Coronary artery (tissue), 2 donors: Measurements from ENCODE around the gene ARHGEF6.

Experiments used
- DNase-seq: peaks from one replicate; pipeline ENCODE4 v3.0.0-alpha.2; 2017; ENCODE audit warnings: low spot score
- H3K27ac ChIP-seq, 2 donors: fragments of 200-600 bp; sonication (generic); one replicate each; pipeline ENCODE4 v1.5.1; 2016 to 2019
- H3K4me3 ChIP-seq: fragments of 200-600 bp; sonication (generic); 2 replicates; pipeline ENCODE4 v1.5.1; 2016; ENCODE audit warnings: mild to moderate bottlenecking, moderate library complexity
- TF ChIP-seq, protein P1 (sequence below): fragments of 200-600 bp; sonication (generic); IDR thresholded peaks from one replicate; pipeline ENCODE4 v1.5.1; 2019; ENCODE audit warnings: antibody characterized with exemption

Gene ARHGEF6

DNA sequence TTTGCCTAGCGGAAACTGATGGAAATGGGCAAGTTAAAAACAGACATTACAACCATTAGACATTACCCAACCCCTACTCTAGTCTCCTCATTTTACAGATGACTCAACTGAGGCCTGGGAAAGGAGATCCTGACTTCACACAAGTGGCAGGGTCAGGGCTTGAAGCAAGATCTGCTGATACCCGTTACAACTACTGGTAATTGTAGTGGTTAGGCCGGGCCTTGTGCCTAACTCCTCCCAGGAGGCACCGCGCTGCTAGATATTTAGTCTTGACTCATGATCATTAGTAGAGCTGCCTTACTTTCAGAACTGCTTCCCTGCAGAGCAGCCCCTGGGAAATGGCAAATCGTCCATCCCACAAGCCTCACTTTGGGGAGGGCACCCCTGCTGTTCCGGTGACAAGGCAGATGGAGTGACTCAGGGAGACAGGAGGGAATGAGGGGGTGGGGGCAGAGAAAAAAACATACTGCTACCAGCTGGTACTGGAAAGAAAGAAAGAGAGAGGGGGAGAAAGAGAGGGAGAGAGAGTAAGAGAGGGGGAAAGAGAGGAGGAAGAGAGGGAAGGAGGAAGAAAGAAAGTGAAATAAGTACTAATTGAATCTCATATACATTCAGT, 12.2 kb downstream of the ARHGEF6 start:
- Histone ChIP-seq H3K27ac (peak overlapping the region; percentile 64 to 97), H3K4me3 (peak overlapping the region; percentile 85)
- TF ChIP-seq, protein P1, sequence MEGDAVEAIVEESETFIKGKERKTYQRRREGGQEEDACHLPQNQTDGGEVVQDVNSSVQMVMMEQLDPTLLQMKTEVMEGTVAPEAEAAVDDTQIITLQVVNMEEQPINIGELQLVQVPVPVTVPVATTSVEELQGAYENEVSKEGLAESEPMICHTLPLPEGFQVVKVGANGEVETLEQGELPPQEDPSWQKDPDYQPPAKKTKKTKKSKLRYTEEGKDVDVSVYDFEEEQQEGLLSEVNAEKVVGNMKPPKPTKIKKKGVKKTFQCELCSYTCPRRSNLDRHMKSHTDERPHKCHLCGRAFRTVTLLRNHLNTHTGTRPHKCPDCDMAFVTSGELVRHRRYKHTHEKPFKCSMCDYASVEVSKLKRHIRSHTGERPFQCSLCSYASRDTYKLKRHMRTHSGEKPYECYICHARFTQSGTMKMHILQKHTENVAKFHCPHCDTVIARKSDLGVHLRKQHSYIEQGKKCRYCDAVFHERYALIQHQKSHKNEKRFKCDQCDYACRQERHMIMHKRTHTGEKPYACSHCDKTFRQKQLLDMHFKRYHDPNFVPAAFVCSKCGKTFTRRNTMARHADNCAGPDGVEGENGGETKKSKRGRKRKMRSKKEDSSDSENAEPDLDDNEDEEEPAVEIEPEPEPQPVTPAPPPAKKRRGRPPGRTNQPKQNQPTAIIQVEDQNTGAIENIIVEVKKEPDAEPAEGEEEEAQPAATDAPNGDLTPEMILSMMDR = no peak
- no peak for DNase-seq

DNA sequence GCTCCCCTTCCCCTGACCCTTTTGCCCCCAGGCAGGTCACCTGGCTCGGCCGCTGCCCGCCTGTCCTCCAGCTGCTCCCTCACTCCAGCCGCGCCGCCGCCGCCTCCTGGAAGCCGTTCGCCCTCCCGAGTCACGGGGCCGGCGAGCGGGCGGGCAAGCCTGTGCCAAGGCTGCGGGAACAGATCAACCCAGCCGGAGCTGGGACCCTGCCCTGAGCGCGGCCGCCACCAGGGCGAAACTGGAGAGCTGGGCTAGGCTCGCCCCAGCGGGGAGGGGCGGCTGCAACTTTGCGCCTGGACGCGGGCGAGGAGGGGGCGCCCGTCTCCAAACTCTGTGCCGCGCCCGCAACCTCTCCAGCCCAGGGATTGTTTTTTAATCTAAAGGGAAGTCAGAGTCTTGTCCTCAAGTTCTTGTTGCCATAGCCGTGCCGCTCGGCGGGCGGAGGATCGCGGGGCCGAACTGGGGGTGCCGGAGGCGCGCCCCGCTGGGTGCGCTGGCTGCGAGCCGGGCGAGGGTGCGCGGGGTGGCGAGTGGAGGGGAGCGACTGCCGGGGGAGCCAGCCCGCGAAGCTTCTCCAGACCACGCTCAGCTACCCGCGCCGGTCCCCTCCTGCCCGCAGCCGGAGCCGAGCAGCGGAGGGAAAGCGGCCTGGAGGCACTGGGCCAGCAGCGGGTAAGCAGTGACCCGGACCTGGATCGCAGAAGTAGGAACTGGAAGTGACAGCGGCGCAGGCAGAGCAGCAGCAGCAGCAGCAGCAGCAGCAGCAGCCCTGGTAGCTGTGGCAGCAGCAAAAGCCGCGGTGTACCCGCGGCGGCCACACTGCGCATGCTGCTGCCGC, 13.4 kb downstream of the ARHGEF6 start:
- peak overlapping the region; percentile 85 for H3K4me3 ChIP-seq
- TF ChIP-seq, protein P1 = no peak
- H3K27ac ChIP-seq = peak overlapping the region; percentile 93 to 97
- DNase-seq = peak; percentile 85

DNA sequence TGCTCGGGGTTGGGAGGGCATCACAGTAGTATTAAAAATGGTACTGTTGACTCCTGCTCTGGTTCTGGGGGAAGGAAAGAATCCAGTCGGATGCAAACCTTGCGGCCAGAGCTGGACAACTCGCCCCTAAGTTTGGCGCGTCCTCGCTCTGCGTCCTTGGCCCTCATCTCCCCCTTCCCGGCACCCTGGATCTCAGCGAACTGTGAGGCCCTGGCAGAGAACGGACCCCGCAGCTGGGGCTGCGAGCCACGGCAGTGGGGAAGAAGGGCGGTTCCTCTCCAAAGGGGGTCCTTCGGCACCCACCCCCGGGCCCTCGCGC, 14.0 kb downstream of the ARHGEF6 start:
- no peak for DNase-seq
- peak overlapping the region; percentile 93 to 97 for H3K27ac ChIP-seq
- TF ChIP-seq, protein P1 = no peak
- H3K4me3 ChIP-seq = peak overlapping the region; percentile 85

DNA sequence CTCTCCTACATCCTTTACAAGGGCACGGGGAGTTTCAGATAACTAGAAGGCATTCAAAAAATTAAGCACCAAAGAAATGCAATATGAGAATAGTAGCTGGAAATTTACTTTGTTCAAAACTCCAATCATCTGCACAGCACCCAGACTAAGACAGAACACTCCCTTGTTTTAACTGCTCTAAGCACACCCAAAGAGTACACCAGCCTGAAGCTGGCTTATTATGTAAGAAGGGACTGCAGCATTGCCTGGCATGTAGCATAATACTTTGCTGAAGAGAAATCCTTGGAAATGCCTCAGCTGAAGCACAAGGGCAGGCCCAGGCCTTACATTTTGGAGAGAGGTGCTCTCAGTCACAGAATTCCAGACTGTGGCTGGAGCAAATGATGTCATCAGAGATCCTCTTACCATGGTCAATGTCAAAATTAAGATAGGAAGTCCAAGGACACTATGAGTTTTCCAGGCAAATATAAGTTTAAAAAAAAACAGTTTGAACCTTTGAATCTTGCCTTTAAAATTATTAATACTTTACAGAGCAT, 14.8 kb downstream of the ARHGEF6 start:
- TF ChIP-seq, protein P1 = no peak
- Histone ChIP-seq H3K4me3 (peak overlapping the region; percentile 85), H3K27ac (peak overlapping the region in 1 of 2 donors; percentile 97)
- DNase-seq = no peak

DNA sequence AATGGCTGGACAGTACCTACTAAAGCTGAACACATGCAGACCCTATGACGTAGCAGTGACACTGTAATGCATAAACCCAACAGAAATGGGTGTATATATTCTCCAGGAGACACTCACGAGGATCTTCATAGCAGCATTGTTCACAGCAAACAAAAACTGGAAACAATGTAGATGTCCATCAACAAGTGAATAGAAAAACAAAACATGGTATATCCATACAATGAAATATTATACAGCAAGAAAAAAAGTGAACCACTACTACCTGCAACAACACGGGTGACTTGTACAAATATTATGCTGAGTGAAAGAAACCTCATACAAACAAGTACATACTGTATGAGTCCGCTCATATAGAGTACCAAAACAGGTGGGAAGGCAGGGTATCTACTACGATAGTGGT, 16.5 kb downstream of the ARHGEF6 start:
- Histone ChIP-seq H3K4me3 (no peak overlapping the region), H3K27ac (no peak overlapping the region)
- DNase-seq = no peak
- TF ChIP-seq, protein P1 = no peak

DNA sequence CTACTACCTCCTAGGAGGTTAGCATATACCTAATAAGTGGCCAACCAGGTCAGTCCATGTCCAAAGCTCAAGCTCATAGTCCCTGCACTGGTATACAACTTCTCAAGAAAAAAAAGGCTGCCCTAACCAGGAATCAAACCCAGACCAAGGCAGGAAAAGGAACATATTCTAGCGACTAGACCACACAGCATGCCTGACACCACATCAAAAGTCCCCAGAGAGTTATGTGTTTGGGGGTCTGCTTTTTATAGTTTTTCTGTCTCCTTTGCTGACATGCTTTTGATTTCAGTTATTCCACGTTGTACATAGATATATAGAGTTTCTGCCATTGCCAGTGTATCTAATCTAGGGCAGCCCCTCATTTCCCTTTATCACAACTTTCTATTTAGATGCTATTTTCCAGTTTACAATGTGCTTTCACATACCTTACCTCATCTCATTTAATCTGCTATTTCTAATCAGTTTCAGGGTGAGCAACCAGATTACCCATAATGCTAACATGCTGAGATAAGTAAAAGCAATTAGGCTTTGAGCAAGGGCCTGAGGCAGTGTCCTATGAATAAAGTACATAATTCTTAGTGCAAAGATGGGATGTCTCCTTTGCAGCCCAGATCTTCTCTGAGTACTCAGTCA, 17.8 kb downstream of the ARHGEF6 start:
- DNase-seq = no peak
- H3K27ac ChIP-seq = no peak overlapping the region
- no peak overlapping the region for H3K4me3 ChIP-seq
- TF ChIP-seq, protein P1 = no peak
